GM21737 (cell line): Measurements from ENCODE around the gene HMMR.
"Not testable (repeated sequence)": the region's sequence is repeated elsewhere in the genome, so short reads cannot be mapped to it uniquely, and the experiment has no call there.

Source experiments
- ATAC-seq: cut with Tn5 transposase; IDR thresholded peaks from one replicate; pipeline ENCODE4 v1.9.1; 2021; ENCODE audit warnings: mild to moderate bottlenecking, moderate library complexity; ENCODE audit not compliant: unreplicated experiment

Gene HMMR

GRCh38 chr5:163505368-163506094 is 45.1 kb downstream of the HMMR start, which contains the start of gene MAT2B:
Gene MAT2B, plus strand, starts transcription at chr5:163505619. Its CDS starts 68 bp downstream, at chr5:163505687.
- ATAC-seq = peak; percentile 89

GRCh38 chr5:163506095-163506457 is 45.6 kb downstream of the HMMR start:
- peak; percentile 6 for ATAC-seq

GRCh38 chr5:163506726-163507125 is 46.3 kb downstream of the HMMR start:
- ATAC-seq = no peak

GRCh38 chr5:163508753-163509152 is 48.3 kb downstream of the HMMR start:
- ATAC-seq = no peak

DNA sequence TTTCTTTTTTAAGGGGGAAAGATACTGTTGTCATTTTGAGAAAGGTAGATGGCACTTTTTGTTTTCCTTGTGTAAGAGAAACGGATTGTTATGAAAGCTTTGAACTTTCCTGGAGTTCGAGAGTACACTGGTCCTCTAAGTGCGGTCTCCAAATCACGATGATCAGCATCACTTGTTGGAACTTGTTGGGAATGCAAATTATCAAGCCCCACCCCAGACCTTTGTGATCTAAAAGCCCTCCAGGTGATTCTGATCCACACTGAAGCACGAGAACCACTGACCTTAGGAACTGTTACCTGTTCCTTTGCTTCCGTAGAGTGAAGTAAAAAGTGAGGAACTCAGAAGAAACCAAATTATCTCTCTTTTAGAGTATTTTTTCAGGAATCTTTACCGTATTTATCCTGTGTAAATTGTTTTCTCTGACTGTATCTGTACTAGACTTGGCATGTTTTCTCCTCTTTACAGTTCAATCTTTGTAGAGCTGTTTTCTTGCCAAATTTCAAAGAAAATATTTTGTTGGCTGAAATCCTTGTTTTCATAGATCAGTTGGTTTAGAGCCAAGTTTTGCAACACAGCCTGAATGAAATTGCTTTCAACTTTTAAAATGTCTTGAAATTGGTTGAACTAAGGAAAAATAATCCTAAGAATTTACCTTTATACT is 49.0 kb downstream of the HMMR start:
- no peak for ATAC-seq

DNA sequence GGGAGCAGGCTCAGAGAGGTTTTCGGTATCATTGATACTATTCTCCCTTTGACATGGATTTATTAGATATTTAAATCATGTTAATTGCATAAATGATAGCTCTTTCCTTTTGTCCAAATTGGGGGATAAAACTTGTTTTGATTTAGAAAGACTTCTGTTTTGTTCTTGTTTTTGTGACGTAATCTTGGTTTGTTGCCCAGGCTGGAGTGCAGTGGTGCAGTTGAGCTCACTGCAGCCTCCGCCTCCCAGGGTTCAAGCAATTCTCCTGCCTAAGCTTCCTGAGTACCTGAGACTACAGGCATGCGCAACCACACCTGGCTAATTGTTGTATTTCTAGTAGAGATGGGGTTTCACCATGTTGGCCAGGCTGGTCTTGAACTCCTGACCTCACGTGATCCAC is 52.1 kb downstream of the HMMR start:
- no peak for ATAC-seq

- no peak for ATAC-seq
Observed at GRCh38 chr5:163525096-163525495, 64.7 kb downstream of the HMMR start.

GRCh38 chr5:163529698-163530097 is 69.3 kb downstream of the HMMR start:
- no peak for ATAC-seq

DNA sequence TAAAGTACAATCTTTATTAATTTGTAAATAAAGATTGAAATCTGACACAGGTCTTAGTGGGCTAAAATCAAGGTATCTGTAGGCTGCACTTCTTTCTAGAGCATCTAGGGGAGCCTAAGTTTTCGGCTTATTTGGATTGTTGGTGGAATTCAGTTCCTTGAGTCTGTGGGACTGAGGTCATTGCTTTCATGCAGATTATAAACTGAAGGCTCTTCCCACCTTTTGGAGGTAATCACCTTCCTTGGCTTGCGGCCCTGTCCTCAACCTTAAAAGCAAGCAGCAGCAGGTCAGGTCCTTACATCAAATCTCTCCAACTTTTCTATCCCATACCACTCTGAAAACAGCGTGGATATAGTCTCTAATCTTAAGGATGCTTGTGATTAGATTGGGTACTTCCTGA is 70.8 kb downstream of the HMMR start:
- ATAC-seq = no peak

GRCh38 chr5:163532171-163533084 is 72.0 kb downstream of the HMMR start:
- no peak for ATAC-seq

- no peak for ATAC-seq
Observed at GRCh38 chr5:163533223-163533622, 72.8 kb downstream of the HMMR start.

- no peak for ATAC-seq
Observed at GRCh38 chr5:163534492-163535094, 74.2 kb downstream of the HMMR start.

DNA sequence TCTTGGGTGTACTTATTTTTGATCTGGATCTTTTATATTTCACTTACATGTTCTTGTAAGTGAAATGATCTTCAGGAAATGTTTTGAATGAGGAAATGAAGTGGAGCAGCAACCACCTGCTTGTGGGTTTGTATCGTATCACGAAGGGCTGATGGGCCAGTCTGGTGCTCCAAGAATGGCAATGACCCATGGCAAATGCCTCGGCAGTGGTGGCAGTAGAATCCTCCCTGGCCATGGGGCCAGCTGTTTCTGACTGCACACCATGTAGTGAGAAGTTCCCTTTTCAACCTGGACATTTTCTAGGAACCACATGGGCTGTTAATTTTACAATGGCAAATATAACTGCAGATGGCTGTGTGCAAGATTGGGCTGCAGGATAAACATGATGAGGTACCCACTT is 74.9 kb downstream of the HMMR start:
- ATAC-seq = no peak

DNA sequence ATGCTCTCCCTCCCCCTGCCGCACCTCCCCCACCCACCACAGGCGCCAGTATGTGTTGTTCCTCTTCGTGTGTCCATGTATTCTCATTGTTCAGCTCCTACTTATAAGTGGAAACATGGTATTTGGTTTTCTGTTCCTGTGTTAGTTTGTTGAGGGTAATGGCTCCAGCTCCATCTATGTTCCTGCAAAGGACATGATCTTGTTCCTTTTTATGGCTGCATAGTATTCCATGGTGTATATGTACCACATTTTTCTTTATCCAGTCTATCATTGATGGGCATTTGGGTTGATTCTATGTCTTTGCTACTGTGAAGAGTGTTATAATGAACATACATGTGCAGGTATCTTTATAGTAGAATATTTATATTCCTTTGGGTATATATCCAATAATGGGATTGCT is 76.0 kb downstream of the HMMR start:
- not testable (repeated sequence) for ATAC-seq

- no peak for ATAC-seq
Observed at GRCh38 chr5:163540696-163541095, 80.3 kb downstream of the HMMR start.
